Esophagus mucosa (tissue), 1 donor: ENCODE measurements around the gene ETF1. TPM values are rescaled to one million over a fixed set of nuclear protein-coding genes. Genes with fewer than 3 reads are reported as not detected.

Experiments
- ATAC-seq: fragments of 200-7000 bp; cut with Tn5 transposase; one replicate; pipeline ENCODE4 v1.9.1; 2020
- total RNA-seq: library from RNA; stranded (reverse); gene quantifications from one replicate; pipeline ENCODE4 v1.2.4, GENCODE V29; 2023
- donor health status: DM: yes; HTN: yes; CAD: no.

The ETF1 gene
- total RNA-seq, 1 donor from 2014 or later = 125 TPM

GRCh38 chr5:138563340-138564118 lies 20.5 kb upstream of the ETF1 start:
- ATAC-seq = no peak

- no peak for ATAC-seq
These were observed 17.9 kb upstream of the ETF1 start for GRCh38 chr5:138560971-138561370.

GRCh38 chr5:138559937-138560336 lies 16.9 kb upstream of the ETF1 start:
- peak; percentile 97 for ATAC-seq

- no peak for ATAC-seq
These were observed 14.6 kb upstream of the ETF1 start for GRCh38 chr5:138557677-138558076.

- ATAC-seq = no peak
These were observed 11.1 kb upstream of the ETF1 start for GRCh38 chr5:138554143-138554542.

GRCh38 chr5:138553437-138554095 lies 10.5 kb upstream of the ETF1 start:
- ATAC-seq = no peak

- ATAC-seq = no peak
These were observed 9.6 kb upstream of the ETF1 start for GRCh38 chr5:138552657-138553056.

- ATAC-seq = no peak
These were observed 6.4 kb upstream of the ETF1 start for GRCh38 chr5:138549414-138549813.

- no peak for ATAC-seq
These were observed 3.0 kb upstream of the ETF1 start for GRCh38 chr5:138545919-138546562.

GRCh38 chr5:138544181-138545134 lies 1.4 kb upstream of the ETF1 start:
- no peak for ATAC-seq

- peak; percentile 61 for ATAC-seq
These were observed 681 bp upstream of the ETF1 start for GRCh38 chr5:138543730-138544104.

GRCh38 chr5:138542180-138542955 lies 668 bp downstream of the ETF1 start:
- ATAC-seq = no peak

GRCh38 chr5:138541511-138542179 lies 1.4 kb downstream of the ETF1 start:
- no peak for ATAC-seq

GRCh38 chr5:138539791-138540190 lies 3.2 kb downstream of the ETF1 start:
- no peak for ATAC-seq

- no peak for ATAC-seq
These were observed 4.0 kb downstream of the ETF1 start for GRCh38 chr5:138538943-138539627.

GRCh38 chr5:138536665-138537315 lies 6.2 kb downstream of the ETF1 start:
- peak; percentile 46 for ATAC-seq

- ATAC-seq = no peak
These were observed 6.8 kb downstream of the ETF1 start for GRCh38 chr5:138536215-138536614.

- ATAC-seq = no peak
These were observed 8.8 kb downstream of the ETF1 start for GRCh38 chr5:138533973-138534941.

GRCh38 chr5:138529812-138530211 lies 13.2 kb downstream of the ETF1 start:
- ATAC-seq = no peak
